Suprapubic skin (tissue), 4 donors: ENCODE data around the gene L3MBTL2. TPM values are rescaled to one million over a fixed set of nuclear protein-coding genes. Genes with fewer than 3 reads are reported as not detected.

Experiments used
- DNase-seq, 2 donors: peaks; one replicate each; pipeline ENCODE4 v3.0.0-alpha.2; 2019; ENCODE audit warnings: low spot score in 2 of 2
- H3K27ac ChIP-seq: fragments of 200-600 bp; sonication (generic); one replicate; pipeline ENCODE4 v1.5.1; 2019
- H3K27me3 ChIP-seq: fragments of 200-600 bp; sonication (generic); one replicate; pipeline ENCODE4 v1.5.1; 2019
- H3K36me3 ChIP-seq: fragments of 200-600 bp; sonication (generic); one replicate; pipeline ENCODE4 v1.5.1; 2019
- H3K4me1 ChIP-seq: fragments of 200-600 bp; sonication (generic); one replicate; pipeline ENCODE4 v1.5.1; 2019
- H3K4me3 ChIP-seq: fragments of 200-600 bp; sonication (generic); one replicate; pipeline ENCODE4 v1.5.1; 2019; ENCODE audit warnings: mild to moderate bottlenecking
- H3K9me3 ChIP-seq: fragments of 200-600 bp; sonication (generic); one replicate; pipeline ENCODE4 v1.5.1; 2019
- CTCF ChIP-seq, 2 donors: fragments of 200-600 bp in 1 of 2; fragments of 450-650 bp in 1 of 2; sonication (generic) in 1 of 2; IDR thresholded peaks; one replicate each; pipeline ENCODE4 v1.5.1; 2016 to 2019; ENCODE audit warnings: antibody characterized with exemption in 2 of 2, mild to moderate bottlenecking in 1 of 2, moderate library complexity in 1 of 2
- EP300 ChIP-seq: sonication (generic); formaldehyde crosslinking; IDR thresholded peaks from one replicate; pipeline ENCODE4 v1.6.1; 2017; ENCODE audit warnings: antibody characterized with exemption
- POLR2A ChIP-seq, 2 donors: fragments of 450-650 bp; IDR thresholded peaks; one replicate each; pipeline ENCODE4 v1.6.1; 2017; ENCODE audit warnings: antibody characterized with exemption in 2 of 2, mild to moderate bottlenecking in 2 of 2, moderate library complexity in 2 of 2
- POLR2AphosphoS5 ChIP-seq, 3 donors: sonication (generic); formaldehyde crosslinking; IDR thresholded peaks; one replicate each; pipeline ENCODE4 v1.6.1; 2017; ENCODE audit warnings: antibody characterized with exemption in 3 of 3
- WGBS: methylation state at CpG from one replicate; pipeline ENCODE4 v1.1.5; 2018; 5-methylcytosine and 5-hydroxymethylcytosine counted together
- total RNA-seq, 4 donors: library from RNA; depleted of rRNA; stranded (reverse); fragments of >200 nt; gene quantifications; one replicate each; pipeline ENCODE4 v1.1.0, GENCODE V29; 2016

L3MBTL2 gene
- total RNA-seq, 4 donors from 2014 or later = 13.2 to 36.5 (median 17.4) TPM

GRCh38 chr22:41234815-41235695 is 29.9 kb downstream of the L3MBTL2 start:
- Histone ChIP-seq H3K4me3 (no peak overlapping the region), H3K27ac (no peak overlapping the region), H3K27me3 (no peaks in the 10 kb centered on the region), H3K9me3 (no peaks in the 10 kb centered on the region), H3K36me3 (peaks cover 13% of the 10 kb centered on the region), H3K4me1 (peaks cover 30% of the 10 kb centered on the region)
- WGBS = 89% methylated on average over 16 of the region's 19 CpGs
- DNase-seq = no peak
- TF ChIP-seq POLR2A (IDR thresholded peaks at IDR 0.05) = no peak
- TF ChIP-seq POLR2AphosphoS5 (IDR thresholded peaks at IDR 0.05) = no peak
- TF ChIP-seq CTCF (IDR thresholded peaks at IDR 0.05) = no peak

DNA sequence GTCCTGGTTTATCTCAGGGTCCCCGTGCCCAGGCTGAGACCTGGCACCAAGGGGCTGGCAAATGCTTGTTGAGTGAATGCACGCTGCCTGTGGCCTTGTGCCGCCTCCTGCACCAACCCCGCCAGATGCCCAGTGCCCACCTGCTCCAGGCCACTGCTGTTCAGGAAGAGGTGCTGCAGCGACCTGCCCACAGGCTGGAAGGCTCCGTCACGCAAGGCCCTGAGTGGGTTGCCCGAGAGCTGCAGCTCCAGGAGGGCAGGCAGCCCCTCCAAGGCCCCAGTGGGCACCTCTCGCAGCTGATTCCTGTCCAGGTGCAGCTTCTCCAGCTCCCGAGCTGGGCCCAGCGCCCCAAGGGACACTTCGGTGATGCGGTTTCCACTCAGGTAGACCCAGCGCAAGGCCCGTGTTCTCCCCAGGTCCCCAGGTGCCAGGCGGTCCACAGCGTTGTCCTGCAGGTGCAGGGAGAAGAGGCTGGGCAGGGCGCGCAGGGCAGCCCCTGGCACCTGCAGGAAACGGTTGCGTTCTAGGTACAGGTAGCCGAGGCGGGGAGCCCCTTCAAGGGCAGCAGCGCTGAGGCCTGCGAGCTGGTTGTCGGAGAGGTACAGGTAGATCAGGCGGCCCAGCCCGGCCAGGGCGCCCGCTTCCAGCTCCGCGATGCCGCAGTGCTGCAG is 32.1 kb downstream of the L3MBTL2 start:
- Histone ChIP-seq H3K4me3 (peak overlapping the region; percentile 69), H3K27me3 (no peaks in the 10 kb centered on the region), H3K4me1 (peaks cover 30% of the 10 kb centered on the region), H3K36me3 (no peaks in the 10 kb centered on the region), H3K9me3 (no peaks in the 10 kb centered on the region), H3K27ac (peak overlapping the region; percentile 66)
- 25% methylated on average over 8 of the region's 33 CpGs for WGBS
- DNase-seq = no peak
- no peak for TF ChIP-seq CTCF (IDR thresholded peaks at IDR 0.05)
- TF ChIP-seq POLR2A (IDR thresholded peaks at IDR 0.05) = no peak
- no peak for TF ChIP-seq POLR2AphosphoS5 (IDR thresholded peaks at IDR 0.05)
- TF ChIP-seq EP300 = no peak

DNA sequence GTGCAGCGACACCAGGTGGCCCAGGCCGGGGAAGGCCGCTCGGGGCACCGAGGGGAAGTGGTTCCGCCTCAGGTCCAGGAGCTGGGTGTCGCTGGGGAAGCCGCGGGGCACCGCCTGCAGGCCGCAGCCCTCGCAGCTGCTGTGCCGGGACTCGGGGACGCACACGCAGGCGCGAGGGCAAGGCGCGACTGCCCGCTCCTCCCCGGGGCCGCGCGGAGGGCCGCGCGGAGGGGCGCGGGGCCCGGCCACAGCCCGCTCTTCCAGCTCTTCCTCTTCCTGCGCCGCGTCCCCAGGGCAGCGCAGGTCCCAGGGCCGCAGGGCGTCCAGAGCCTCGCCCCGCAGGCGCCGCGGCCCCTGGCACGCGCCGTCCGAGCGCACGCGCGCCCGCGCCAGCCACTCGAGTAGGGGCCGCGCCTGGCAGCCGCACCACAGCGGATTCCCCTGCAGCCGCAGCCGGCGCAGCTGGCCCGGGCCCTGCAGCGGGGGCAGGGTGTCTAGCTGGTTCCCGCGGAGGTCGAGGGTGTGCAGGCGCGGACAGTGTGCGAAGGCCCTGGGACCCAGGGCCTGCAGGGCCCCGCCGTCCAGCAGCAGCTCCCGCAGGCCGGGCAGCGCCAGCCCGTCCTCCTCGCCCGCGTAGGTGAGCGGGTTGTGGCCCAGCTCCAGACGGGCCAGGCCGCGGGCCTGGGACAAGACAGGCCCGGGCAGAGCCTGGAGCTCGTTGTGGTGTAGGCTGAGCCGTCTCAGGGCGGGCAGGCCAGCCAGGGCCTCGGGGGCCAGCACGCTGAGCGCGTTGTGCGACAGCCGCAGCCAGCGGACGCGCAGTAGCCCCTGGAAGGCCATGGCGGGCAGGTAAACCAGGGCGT is 32.8 kb downstream of the L3MBTL2 start:
- no peaks in the 10 kb centered on the region for H3K9me3 ChIP-seq
- under 1% methylated on average over 45 of the region's 97 CpGs for WGBS
- H3K36me3 ChIP-seq = no peaks in the 10 kb centered on the region
- peaks cover 30% of the 10 kb centered on the region for H3K4me1 ChIP-seq
- DNase-seq = peak in 1 of 2 donors; percentile 86
- peak in 1 of 2 donors; percentile 64 for TF ChIP-seq CTCF (IDR thresholded peaks at IDR 0.05)
- no peak for TF ChIP-seq POLR2A (IDR thresholded peaks at IDR 0.05)
- H3K27me3 ChIP-seq = no peaks in the 10 kb centered on the region
- peak overlapping the region; percentile 69 for H3K4me3 ChIP-seq
- H3K27ac ChIP-seq = peak overlapping the region; percentile 66

DNA sequence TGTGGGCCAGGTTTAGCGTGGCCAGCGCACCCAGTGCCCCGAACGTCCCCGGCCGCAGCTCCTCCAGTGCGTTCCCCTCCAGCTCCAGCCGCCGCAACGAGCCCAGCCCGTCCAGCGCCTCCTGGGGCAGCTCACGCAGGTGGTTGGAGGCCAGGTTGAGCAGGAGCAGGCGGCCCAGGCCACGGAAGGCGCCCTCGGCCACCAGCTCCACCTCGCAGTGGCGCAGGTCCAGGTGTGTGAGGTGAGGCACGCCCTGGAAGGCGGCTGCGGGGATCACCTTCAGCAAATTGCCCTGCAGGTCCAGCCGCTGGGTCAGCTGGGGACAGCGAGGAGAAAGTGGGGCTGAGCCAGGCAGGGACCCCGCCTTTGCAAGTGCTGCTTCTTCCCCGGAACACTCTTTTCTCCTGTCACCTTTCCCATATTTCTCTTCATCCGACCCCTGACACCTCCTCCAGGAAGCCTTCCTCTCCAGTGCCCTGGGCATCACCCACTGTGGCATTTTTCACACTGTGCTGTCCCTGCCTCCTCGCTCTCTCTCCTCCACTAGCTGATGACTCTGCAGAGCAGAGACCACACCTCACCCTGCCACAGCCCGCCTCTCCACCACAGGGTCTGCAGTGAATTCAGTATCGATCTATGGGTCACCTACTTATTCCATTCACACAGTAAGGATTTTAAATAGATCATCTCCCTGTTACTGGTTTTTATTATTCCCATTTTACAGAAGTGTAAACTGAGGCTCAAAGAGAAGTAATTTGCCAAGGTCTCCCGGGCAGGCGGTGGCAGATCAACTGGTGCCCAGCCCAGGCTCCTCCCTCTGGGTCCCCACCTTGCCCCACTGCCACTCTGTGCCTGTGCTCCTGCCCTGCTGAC is 33.7 kb downstream of the L3MBTL2 start:
- H3K4me3 ChIP-seq = peak overlapping the region; percentile 69
- H3K36me3 ChIP-seq = no peaks in the 10 kb centered on the region
- no peaks in the 10 kb centered on the region for H3K27me3 ChIP-seq
- TF ChIP-seq EP300 = no peak
- TF ChIP-seq POLR2A (IDR thresholded peaks at IDR 0.05) = no peak
- no peak for TF ChIP-seq CTCF (IDR thresholded peaks at IDR 0.05)
- no peak for TF ChIP-seq POLR2AphosphoS5 (IDR thresholded peaks at IDR 0.05)
- 72% methylated on average over 23 of the region's 32 CpGs for WGBS
- peaks cover 30% of the 10 kb centered on the region for H3K4me1 ChIP-seq
- no peak for DNase-seq
- H3K27ac ChIP-seq = peak overlapping the region; percentile 66
- H3K9me3 ChIP-seq = no peaks in the 10 kb centered on the region
